Pericardium fibroblast (primary cell): ENCODE data around the gene SMARCD3. TPM values are rescaled to one million over a fixed set of nuclear protein-coding genes. Genes with fewer than 3 reads are reported as not detected.

Experiments used
- total RNA-seq: library from RNA; depleted of rRNA; stranded (reverse); fragments of >200 nt; gene quantifications from 2 replicates; pipeline ENCODE4 v1.2.3, GENCODE V29; 2015

SMARCD3 gene
- 58.6 and 67.7 TPM in 2 replicates for total RNA-seq

DNA sequence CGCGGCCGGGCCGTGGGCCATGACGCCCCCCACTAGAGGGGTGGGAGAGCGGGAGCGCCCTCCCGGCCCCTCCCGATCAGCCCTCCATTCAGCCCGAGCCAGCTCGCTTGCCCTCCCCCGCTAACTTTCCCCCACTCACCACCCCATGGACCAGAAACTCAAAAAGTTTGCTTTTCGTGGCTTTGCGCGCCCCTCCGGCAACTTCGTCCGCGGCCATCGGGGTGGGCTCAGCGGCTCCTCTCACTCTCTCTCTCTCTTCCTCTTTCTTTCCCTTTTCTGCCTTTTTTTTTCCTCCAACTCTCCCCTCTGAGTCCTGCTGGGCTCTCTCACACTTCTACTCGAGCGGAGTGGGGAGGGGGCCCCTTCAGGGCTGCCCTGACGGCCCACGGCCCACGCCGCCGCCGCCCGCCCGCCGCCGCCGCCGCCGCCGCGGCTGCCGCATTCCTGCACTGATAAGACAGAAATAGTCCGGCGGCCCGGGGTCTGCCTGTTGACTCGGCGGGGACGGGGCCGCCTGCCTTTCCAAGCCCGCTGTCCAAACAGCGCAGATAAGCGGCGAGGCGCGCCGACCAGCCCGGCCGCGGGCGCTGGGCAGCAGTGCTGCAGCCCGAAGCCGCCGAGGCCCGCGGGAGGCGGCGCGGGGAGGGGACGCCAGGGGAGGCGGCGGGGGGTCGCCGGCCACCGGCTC lies at the start of gene SMARCD3:
SMARCD3 (minus strand) TSS at position 349 of the 688 bp plus-strand sequence; CDS start at position 217, 132 bp downstream.

GRCh38 chr7:151232091-151232916 lies 16.2 kb downstream of the SMARCD3 start, which contains the start of gene CHPF2:
CHPF2 (plus strand) TSS chr7:151232483; CDS start chr7:151234012, 1,529 bp downstream.

DNA sequence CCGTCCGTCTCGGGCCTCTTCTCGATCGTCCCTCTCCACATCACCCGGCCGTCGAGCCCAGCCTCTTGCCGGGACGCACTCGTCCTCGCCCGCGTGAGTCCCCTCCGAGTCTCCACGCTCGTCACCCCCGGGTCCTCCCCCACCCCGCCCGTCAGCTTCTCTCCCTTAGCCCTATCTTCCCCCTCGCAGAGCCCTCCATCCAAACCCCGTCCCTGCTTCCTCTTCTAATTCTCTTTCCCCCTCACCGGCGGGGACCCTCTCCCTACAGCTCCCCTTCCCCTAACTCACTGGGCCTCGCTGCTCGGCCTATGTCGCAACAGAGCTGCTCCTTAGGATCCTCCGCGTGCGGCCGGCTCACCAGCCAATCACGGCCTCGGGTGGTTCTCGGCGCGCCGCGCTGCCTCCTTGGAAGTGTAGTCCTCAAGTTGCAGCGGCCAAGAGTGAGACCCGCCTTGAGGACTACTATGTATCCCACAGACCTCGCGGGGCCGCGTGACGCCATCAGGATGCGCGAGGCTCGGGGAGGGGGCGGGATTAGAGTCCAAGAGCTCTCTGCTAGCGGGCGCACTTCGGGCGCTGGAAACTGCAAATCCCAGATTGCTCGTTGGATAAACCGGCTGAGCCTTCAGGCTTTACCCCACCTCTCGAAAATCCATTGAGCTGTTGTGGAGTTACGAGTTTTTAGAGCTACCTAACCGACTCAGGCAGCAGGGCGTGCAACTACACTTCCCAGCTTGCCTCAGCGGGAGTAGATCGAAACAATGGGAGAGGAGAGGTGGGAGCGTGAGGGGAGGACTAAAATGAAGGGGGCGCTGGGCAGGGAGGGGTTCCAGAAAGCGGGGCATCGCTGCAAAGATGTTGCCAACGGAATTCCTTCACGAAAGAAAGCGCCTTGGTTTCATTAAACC lies 21.4 kb downstream of the SMARCD3 start, which contains the start of gene ABCF2:
ABCF2 (minus strand) TSS at position 331 of the 908 bp plus-strand sequence. CDS start 747 bp downstream, outside the sequence.

DNA sequence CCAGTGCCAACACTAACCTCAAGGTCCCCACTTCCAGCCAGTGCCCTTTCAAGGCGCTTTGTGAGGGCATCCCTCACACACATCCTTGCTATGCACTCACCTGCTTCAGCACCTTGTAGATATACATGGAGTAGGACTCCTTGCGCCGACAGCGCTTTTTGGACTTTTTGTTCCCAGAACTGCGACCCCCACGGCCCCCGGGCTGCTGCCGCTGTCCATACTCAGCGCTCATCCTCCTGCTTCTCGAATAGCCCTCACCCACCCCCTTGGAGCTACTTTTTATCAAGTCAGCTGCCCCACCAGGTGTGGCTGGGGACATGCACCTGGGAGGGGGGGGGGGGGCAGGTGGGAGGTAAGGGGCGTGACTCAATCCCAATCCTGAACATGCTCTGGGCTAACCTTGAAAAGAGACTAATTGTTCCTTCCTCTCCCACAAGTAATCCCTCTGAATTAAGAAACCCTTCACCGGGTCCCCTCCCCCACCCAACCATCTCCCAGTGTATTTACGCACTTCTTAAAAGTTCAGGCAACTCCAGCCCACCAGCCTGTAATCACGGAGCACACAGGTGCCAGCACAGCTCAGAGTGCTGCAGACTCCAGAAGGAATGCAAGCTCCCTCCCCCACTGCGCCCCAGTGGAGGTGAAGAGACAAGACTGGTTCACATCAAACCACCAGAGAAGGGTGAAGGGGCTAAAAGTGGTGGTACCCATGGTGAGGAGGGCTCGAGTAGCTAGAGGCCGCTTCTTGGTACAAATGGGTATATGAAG lies 38.2 kb downstream of the SMARCD3 start, which contains the start of gene H2BK1:
H2BK1 (minus strand) TSS at position 402 of the 768 bp plus-strand sequence; CDS start at position 232, 170 bp downstream.

Other genes starting within 250 kb of the SMARCD3 start
- gene ATG9B, start 224.2 kb downstream of the SMARCD3 start, total RNA-seq, result 0.12 TPM in 1 of 2 replicates, not detected in the other
- 21.6 and 30.9 TPM in 2 replicates for gene ABCB8, start 220.2 kb downstream of the SMARCD3 start, total RNA-seq
- gene ASIC3, start 200.2 kb downstream of the SMARCD3 start, total RNA-seq, result 0.17 and 0.47 TPM in 2 replicates
- 11.8 and 15.2 TPM in 2 replicates for gene CDK5, start 190.8 kb downstream of the SMARCD3 start, total RNA-seq
- 111 and 200 TPM in 2 replicates for gene SLC4A2, start 189.1 kb downstream of the SMARCD3 start, total RNA-seq
- gene FASTK, start 167.9 kb downstream of the SMARCD3 start, total RNA-seq, result 72.9 and 100 TPM in 2 replicates
- gene TMUB1, start 165.2 kb downstream of the SMARCD3 start, total RNA-seq, result 44.2 and 46.4 TPM in 2 replicates
- gene AGAP3, start 162.2 kb downstream of the SMARCD3 start, total RNA-seq, result 28.1 and 37.1 TPM in 2 replicates
- not detected in 2 replicates for gene GBX1, start 81.0 kb downstream of the SMARCD3 start, total RNA-seq
- not detected in 2 replicates for gene ASB10, start 61.4 kb downstream of the SMARCD3 start, total RNA-seq
- not detected in 2 replicates for gene H2BK1, start 38.2 kb downstream of the SMARCD3 start, total RNA-seq
- 34.2 and 43.7 TPM in 2 replicates for gene ABCF2, start 21.5 kb downstream of the SMARCD3 start, total RNA-seq
- 56.2 and 89.6 TPM in 2 replicates for gene CHPF2, start 16.2 kb downstream of the SMARCD3 start, total RNA-seq
- gene NUB1, start 93.1 kb upstream of the SMARCD3 start, total RNA-seq, result 30.7 TPM in 2 replicates
- 2.3 and 7.6 TPM in 2 replicates for gene WDR86, start 161.3 kb upstream of the SMARCD3 start, total RNA-seq
- under 0.01 TPM in 1 of 2 replicates, not detected in the other for gene CRYGN, start 191.4 kb upstream of the SMARCD3 start, total RNA-seq